ENCODE data around the gene CHI3L1.

GRCh38 chr1:203139976-203140475 is 46.5 kb downstream of the CHI3L1 start:
- TF ChIP-seq POLR2AphosphoS5 (IDR thresholded peaks at IDR 0.05; ENCODE audit: low read depth, low read length), result no peak
- TF ChIP-seq SIN3A (IDR thresholded peaks at IDR 0.05; ENCODE audit: borderline replicate concordance, insufficient read depth, low read length), result no peak

Data from PFSK-1 (cell line).